HFF-Myc (cell line): ENCODE results near the gene SAMHD1.
"Not testable (repeated sequence)": the region's sequence is repeated elsewhere in the genome, so short reads cannot be mapped to it uniquely, and the experiment has no call there.

Experiments used
- DNase-seq: peaks from one replicate; pipeline ENCODE4 v3.0.0-alpha.2; 2011; ENCODE audit warnings: low read depth; ENCODE audit errors: extremely low read depth
- H3K4me3 ChIP-seq: replicated peaks from 2 replicates; pipeline ENCODE4 v1.5.1; 2011; ENCODE audit warnings: low read depth, mild to moderate bottlenecking, control low read depth, low read length
- CTCF ChIP-seq: IDR thresholded peaks from 2 replicates; pipeline ENCODE4 v1.5.1; 2012; ENCODE audit warnings: mild to moderate bottlenecking, low read depth, low read length, control low read depth; ENCODE audit errors: missing control alignments

The SAMHD1 gene

GRCh38 chr20:36847009-36847709 lies 104.3 kb downstream of the SAMHD1 start:
- no peak overlapping the region for H3K4me3 ChIP-seq
- DNase-seq: no peak
- no peak for TF ChIP-seq CTCF

GRCh38 chr20:36845288-36845971 lies 106.1 kb downstream of the SAMHD1 start:
- no peak for DNase-seq
- TF ChIP-seq CTCF: no peak
- H3K4me3 ChIP-seq: no peak overlapping the region

GRCh38 chr20:36841030-36841429 lies 110.5 kb downstream of the SAMHD1 start:
- not testable (repeated sequence) for H3K4me3 ChIP-seq, DNase-seq
